ENCODE measurements around the gene PALM3.
"Not testable (repeated sequence)": the region's sequence is repeated elsewhere in the genome, so short reads cannot be mapped to it uniquely, and the experiment has no call there.

The PALM3 gene

DNA sequence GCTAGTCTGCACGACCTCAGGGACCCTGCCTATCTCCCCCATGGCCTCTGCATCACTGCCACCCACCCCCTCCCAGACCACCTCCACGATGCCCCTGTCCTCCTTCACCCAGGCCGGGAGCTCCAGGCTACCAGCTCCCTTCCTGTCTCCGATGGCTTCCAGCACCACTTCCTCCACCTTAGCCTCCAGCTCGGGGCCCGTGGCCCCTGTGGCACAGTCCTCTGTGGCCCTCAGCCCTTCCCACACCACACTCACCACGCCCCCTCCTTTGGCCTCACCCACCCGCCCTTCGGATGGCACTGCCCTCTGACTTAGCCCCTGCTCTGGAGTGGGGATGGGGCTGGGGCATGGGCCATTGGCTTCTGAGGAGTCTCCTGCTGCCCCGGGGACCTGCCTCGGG, 7.2 kb downstream of the PALM3 start:
- no peak overlapping the region for H3K27ac ChIP-seq
- no peak for DNase-seq (ENCODE audit: low spot score)
- TF ChIP-seq, protein P1, sequence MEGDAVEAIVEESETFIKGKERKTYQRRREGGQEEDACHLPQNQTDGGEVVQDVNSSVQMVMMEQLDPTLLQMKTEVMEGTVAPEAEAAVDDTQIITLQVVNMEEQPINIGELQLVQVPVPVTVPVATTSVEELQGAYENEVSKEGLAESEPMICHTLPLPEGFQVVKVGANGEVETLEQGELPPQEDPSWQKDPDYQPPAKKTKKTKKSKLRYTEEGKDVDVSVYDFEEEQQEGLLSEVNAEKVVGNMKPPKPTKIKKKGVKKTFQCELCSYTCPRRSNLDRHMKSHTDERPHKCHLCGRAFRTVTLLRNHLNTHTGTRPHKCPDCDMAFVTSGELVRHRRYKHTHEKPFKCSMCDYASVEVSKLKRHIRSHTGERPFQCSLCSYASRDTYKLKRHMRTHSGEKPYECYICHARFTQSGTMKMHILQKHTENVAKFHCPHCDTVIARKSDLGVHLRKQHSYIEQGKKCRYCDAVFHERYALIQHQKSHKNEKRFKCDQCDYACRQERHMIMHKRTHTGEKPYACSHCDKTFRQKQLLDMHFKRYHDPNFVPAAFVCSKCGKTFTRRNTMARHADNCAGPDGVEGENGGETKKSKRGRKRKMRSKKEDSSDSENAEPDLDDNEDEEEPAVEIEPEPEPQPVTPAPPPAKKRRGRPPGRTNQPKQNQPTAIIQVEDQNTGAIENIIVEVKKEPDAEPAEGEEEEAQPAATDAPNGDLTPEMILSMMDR (conservative IDR thresholded peaks at IDR 0.05; ENCODE audit: low read depth): no peak
- POLR2A ChIA-PET (ENCODE audit: low non-redundant PET): no interaction called here
- CTCF ChIA-PET: interaction anchor here (0.6 kb wide), 1 partner anchor 18 kb away, joined by 4 read pairs; no protein-coding TSS in a partner anchor

DNA sequence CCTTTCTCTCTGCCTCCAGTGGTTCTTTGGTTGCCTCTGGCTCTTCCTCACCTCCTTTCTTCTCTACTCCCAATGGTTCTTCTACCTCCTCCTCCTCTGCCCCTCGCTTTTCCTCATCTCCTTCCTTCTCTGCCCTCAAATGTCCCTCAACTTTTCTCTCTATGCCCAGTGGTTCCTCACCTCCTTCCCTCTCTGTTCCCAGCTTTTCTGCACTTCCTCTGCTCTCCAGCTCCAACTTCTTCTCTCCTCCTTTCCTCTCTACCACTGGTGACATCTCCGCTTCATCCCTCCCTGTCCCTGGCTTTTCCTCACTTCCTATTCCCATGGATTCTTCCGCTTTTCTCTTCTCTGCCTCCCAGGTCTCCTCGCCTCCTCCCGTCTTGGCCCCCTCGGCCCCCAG, 7.8 kb downstream of the PALM3 start:
- POLR2A ChIA-PET (ENCODE audit: low non-redundant PET): no interaction called here
- TF ChIP-seq, protein P1 (conservative IDR thresholded peaks at IDR 0.05; ENCODE audit: low read depth): no peak
- CTCF ChIA-PET: interaction anchor here (0.6 to 0.7 kb wide), 2 partner anchors 19 to 65 kb away, joined by 3 to 4 read pairs; no protein-coding TSS in a partner anchor
- DNase-seq (ENCODE audit: low spot score): no peak
- H3K27ac ChIP-seq: no peak overlapping the region

DNA sequence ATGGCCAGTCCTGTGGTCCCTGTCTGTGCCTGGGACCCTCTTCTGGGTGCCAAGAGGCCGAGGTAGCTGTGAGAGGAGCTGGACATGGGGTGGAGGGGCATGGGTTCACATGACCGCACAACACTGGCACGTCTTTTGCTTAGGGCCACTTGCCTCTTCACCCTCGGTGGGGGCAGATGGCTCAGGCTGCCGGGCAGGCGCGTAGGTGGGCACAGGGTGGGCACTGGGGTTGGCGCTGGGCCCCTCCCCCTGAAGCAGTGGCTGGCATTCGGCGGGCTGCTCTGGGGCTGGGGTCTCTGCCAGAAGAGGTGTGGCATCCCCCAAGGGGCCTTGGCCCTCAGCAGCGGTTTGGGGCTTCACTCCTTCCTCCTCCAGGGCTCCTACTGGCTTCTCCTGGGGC, 8.4 kb downstream of the PALM3 start:
- no peak for DNase-seq (ENCODE audit: low spot score)

DNA sequence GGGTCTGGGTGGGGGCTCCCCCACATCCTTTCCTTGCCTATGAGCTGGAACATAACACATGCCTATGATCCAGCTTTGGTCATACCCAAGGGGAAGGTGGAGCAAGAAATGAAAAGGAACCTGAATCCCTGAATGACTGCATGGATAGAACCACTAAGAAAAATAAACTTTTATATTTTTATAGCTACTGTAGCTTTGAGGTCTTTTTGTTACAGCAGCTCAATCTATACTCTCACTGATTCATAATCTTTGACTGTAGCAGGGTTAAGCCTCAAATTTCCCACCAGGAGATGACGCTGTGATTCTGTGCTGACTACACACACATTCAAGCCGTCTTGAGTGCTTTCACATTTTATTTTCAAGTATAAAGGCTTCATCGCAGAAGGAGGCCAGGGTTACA, 8.8 kb downstream of the PALM3 start:
- CTCF ChIA-PET: interaction anchor here (0.5 to 0.6 kb wide), 3 partner anchors 18 to 258 kb away, joined by 3 to 6 read pairs (median 5); no protein-coding TSS in a partner anchor
- POLR2A ChIA-PET (ENCODE audit: low non-redundant PET): no interaction called here
- TF ChIP-seq, protein P1 (conservative IDR thresholded peaks at IDR 0.05; ENCODE audit: low read depth): no peak
- no peak for DNase-seq (ENCODE audit: low spot score)
- no peak overlapping the region for H3K27ac ChIP-seq

More for the DNA sequence above, 8.4 kb downstream of the PALM3 start:
- POLR2A ChIA-PET (ENCODE audit: low non-redundant PET): no interaction called here
- CTCF ChIA-PET: interaction anchor here (0.5 to 0.6 kb wide), 2 partner anchors 15 to 40 kb away, joined by 3 read pairs; no protein-coding TSS in a partner anchor
- H3K27ac ChIP-seq: no peak overlapping the region
- TF ChIP-seq, protein P1 (conservative IDR thresholded peaks at IDR 0.05; ENCODE audit: low read depth): no peak

DNA sequence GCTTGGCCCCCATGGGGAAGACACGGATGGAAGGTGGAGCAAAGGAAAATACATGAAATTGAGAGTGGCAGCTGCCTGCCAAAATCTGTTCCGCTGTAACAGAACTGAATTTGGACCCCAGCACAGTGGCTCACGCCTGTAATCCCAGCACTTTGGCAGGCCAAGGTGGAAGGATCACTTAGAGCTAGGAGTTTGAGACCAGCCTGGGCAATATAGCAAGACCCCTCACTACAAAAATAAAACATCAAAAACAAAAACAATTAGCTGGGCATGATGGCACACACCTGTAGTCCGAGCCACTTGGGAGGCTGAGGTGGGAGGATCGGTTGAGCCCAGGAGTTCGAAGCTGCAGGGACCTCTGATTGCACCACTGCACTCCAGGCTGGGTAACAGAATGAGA, 9.4 kb downstream of the PALM3 start:
- no peak overlapping the region for H3K27ac ChIP-seq
- no peak for DNase-seq (ENCODE audit: low spot score)
- ChIA-PET POLR2A (ENCODE audit: low non-redundant PET) (no interaction called here), CTCF (interaction anchor here (0.5 to 0.6 kb wide), 3 partner anchors 19 to 258 kb away, joined by 3 to 6 read pairs (median 5); no protein-coding TSS in a partner anchor)
- TF ChIP-seq, protein P1 (conservative IDR thresholded peaks at IDR 0.05; ENCODE audit: low read depth): no peak

DNA sequence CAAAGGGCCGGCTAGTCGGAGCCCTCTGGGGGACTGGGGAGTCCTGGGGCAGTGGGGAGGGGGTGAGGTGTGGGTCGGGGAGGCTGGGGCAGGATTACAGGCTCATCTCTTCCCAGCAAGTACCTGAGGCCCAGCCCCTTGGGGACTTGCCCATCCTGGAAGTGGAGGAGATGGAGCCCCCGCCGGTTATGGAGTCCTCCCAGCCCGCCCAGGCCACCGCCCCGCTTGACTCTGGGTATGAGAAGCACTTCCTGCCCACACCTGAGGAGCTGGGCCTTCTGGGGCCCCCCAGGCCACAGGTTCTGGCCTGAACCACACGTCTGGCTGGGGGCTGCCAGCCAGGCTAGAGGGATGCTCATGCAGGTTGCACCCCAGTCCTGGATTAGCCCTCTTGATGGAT, 9.9 kb downstream of the PALM3 start:
- H3K27ac ChIP-seq: no peak overlapping the region
- DNase-seq (ENCODE audit: low spot score): no peak
- ChIA-PET CTCF (interaction anchor here (0.6 to 1.7 kb wide), 2 partner anchors 21 to 202 kb away, joined by 3 to 6 read pairs; partner anchors contain the start of gene MISP3), POLR2A (ENCODE audit: low non-redundant PET) (no interaction called here)
- TF ChIP-seq, protein P1 (conservative IDR thresholded peaks at IDR 0.05; ENCODE audit: low read depth): no peak

DNA sequence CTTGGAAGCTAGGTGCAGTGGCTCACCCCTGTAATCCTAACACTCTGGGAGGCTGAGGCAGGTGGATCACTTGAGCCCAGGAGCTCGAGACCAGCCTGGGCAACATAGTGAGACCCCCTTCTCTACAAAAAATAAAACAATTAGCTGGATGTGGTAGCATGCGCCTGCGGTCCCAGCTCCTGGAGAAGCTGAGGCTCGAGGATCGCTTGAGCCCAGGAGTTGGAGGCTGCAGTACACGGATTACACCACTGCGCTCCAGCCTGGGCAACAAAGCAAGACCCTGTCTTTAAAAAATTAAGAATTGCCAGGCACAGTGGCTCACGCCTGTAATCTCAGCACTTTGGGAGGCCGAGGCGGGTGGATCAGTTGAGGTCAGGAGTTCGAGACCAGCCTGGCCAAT, 10.9 kb downstream of the PALM3 start:
- H3K27ac ChIP-seq; DNase-seq (ENCODE audit: low spot score); POLR2A ChIA-PET (ENCODE audit: low non-redundant PET): not testable (repeated sequence)
- CTCF ChIA-PET: interaction anchor here (1.2 to 1.7 kb wide), 2 partner anchors 8 to 22 kb away, joined by 6 to 11 read pairs; partner anchors contain the start of gene MISP3

Measured in RWPE1 (cell line).